ENCODE data around the gene NSD1.
"Not testable (repeated sequence)": the region's sequence is repeated elsewhere in the genome, so short reads cannot be mapped to it uniquely, and the experiment has no call there.

Gene NSD1

GRCh38 chr5:177177847-177178437, 44.4 kb downstream of the NSD1 start:
- not testable (repeated sequence) for DNase-seq (ENCODE audit: low read depth)

GRCh38 chr5:177178733-177179304, 45.2 kb downstream of the NSD1 start:
- no peak for DNase-seq (ENCODE audit: low read depth)

DNA sequence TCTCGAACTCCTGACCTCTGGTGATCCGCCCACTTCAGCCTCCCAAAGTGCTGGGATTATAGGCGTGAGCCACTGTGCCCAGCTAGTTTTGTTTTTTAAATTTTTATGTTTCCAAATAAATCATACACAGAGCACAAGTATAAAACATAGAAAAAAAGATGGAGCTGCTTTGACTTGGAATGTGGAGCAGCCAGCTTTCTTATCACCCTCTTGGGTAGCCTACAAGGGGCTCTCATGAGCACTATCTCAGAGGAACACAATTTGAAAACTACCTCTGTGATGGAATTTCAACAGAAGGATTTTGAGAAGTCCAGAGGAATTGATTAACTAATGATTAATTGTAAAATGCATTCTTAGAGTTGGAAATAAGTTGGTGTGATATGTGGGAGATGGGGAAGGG, 45.9 kb downstream of the NSD1 start:
- DNase-seq (ENCODE audit: low read depth) = no peak

GRCh38 chr5:177183142-177183541, 49.6 kb downstream of the NSD1 start:
- no peak for DNase-seq (ENCODE audit: low read depth)

DNA sequence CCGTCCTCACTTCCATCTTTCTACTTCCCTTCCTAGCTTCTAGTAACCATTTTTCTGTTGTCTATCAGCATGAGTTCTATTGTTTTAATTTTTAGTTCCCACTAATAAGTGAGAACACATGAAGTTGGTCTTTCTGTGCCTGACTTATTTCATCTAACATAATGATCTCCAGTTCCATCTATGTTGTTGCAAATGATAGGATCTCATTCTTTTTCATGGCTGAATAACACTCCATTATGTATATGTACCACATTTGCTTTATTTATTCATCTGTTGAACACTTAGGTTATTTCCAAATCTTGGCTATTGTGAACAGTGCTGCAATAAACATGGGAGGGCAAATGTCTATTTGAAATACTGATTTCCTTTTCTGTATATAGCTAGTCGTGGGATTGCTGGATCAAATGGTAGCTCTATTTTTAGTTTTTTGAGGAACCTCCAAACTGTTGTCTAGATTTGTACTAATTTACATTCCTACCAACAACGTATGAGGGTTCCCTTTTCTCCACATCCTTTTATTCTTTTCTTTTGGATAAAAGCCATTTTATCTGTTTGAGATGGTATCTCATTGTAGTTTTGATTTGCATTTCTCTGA, 50.3 kb downstream of the NSD1 start:
- no peak for DNase-seq (ENCODE audit: low read depth)

DNA sequence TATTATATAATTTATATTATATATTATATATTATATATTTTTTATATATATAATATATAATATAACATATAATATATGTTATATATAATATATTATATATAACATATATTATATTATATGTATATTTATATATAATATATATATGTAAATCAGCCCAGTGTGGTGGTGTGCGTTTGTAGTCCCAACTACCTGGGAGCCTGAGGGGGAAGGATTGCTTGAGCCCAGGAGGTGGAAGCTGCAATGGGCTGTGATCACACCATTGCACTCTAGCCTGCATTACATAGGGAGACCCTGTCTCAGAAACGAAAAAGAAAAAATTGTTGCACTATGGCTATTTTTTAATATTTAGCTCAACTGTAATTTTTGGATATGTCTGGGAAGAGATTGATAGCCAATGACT, 52.4 kb downstream of the NSD1 start:
- no peak for DNase-seq (ENCODE audit: low read depth)

GRCh38 chr5:177186645-177187044, 53.1 kb downstream of the NSD1 start:
- no peak for DNase-seq (ENCODE audit: low read depth)

- DNase-seq (ENCODE audit: low read depth) = no peak
Measured at GRCh38 chr5:177188775-177189174, 55.2 kb downstream of the NSD1 start.

GRCh38 chr5:177189416-177189815, 55.8 kb downstream of the NSD1 start:
- no peak for DNase-seq (ENCODE audit: low read depth)

DNA sequence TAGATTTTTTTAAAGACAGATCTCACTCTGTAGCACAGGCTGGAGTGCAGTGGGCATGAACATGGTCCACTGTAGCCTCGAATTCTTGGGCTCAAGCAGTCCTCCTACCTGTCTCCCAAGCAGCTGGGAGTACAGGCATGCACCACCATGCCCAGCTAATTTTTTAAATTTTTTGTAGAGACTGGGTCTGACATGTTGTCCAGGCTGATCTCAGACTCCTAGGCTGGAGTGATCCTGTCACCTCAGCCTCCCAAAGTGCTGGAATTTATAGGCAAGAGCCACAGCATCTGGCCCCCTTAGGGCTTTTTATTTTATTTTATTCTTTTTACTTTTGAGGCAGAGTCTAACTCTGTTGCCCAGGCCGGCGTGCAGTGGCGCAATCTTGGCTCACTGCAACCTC, 56.4 kb downstream of the NSD1 start:
- no peak for DNase-seq (ENCODE audit: low read depth)

DNA sequence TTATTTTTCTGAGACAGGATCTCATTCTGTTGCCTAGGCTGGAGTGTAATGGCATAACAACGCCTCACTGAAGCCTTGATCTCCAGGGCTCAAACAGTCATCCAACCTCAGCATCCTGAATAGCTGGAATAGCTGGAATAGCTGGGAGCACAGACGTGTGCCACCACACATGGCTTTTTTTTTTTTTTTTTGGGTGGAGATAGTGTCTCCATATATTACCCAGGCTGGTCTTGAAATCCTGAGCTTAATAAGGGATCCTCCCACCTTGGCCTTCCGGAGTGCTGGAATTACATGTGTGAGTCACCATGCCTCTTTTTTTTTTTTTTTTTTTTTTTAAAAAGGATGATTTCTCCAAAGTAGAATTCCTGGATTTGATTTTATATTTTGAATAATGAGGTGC, 60.7 kb downstream of the NSD1 start:
- no peak for DNase-seq (ENCODE audit: low read depth)

DNA sequence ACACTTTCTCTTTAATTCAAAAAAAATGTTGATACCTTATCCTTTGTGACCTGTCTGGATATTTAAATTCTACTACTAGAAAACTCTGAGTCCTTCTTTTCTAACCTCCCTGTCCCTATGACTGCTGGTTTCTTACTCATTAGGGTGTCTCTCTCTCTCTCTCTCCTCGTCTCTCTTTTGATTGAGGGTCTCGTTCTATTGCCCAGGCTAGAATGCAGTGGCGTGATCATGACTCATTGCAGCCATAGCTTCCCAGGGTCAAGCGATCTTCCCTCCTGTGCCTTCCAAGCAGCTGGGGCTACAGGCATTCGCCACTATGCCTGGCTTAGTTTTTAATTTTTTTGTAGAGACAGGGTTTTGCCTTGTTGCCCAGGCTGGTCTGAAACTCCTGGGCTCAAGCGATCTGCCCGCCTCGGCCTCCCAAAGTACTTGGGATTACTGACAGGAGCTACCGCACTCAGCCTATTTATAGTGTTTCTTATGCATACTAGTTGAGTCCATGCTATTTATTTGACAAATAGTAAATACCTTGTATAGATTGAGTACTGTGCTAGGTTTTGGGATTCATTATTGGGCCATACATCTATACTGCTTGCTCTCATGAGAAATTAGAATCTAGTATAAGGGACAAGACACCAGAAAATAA, 61.9 kb downstream of the NSD1 start:
- DNase-seq (ENCODE audit: low read depth) = no peak

GRCh38 chr5:177198738-177199137, 65.2 kb downstream of the NSD1 start:
- no peak for DNase-seq (ENCODE audit: low read depth)

DNA sequence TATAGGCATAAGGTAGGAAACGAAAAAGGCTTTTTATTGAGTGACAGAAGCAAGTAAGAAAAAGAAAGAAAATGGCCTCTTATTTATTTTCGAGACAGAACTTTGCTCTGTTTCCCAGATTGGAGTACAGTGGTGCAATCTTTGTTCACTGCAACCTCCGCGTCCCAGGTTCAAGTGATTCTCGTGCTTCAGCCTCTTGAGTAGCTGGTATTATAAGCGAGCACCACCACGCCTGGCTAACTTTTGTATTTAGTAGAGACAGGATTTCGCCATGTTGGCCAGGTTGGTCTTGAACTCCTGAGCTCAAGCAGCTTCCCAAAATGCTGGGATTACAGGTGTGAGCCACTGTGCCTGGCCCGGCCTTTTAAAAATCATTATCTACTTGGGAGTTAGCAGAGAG, 70.7 kb downstream of the NSD1 start:
- DNase-seq (ENCODE audit: low read depth) = no peak

GRCh38 chr5:177209610-177210009, 76.0 kb downstream of the NSD1 start:
- DNase-seq (ENCODE audit: low read depth) = no peak

DNA sequence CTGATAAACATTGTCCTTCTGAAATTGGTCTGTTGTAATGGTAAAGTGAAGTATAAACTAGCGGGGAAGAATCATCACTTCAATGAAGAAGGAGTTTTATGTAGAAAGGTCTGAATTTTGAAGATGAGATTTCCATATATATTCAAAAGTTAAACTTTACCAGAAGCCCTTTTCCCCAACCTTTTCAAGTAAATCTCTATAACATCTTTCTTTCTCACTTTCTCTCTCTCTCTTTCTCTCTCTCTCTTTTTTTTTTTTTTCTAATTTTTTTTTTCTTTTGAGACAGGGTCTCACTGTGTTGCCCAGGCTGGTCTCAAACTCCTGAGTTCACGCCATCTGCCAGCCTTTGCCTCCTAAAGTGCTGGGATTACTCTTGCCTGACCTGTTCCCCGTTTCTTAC, 78.7 kb downstream of the NSD1 start:
- DNase-seq (ENCODE audit: low read depth) = no peak

- no peak for DNase-seq (ENCODE audit: low read depth)
Measured at GRCh38 chr5:177220576-177220975, 87.0 kb downstream of the NSD1 start.

DNA sequence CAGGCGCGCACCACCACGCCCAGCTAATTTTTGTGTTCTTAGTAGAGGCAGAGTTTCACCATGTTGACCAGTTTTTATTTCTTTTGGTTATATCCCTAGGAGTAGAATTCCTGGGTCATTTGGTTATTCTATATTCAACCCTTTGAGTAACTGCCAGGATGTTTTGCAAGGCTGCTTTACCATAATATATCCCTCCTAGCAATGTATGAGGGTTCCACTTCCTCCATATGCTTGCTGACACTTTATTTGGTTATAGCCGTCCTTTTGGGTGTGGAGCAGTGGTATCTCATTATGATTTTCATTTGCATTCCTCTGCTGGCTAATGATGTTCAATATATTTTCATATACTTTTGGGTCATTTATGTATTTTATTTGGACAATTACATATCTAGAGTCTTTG, 88.7 kb downstream of the NSD1 start:
- no peak for DNase-seq (ENCODE audit: low read depth)

DNA sequence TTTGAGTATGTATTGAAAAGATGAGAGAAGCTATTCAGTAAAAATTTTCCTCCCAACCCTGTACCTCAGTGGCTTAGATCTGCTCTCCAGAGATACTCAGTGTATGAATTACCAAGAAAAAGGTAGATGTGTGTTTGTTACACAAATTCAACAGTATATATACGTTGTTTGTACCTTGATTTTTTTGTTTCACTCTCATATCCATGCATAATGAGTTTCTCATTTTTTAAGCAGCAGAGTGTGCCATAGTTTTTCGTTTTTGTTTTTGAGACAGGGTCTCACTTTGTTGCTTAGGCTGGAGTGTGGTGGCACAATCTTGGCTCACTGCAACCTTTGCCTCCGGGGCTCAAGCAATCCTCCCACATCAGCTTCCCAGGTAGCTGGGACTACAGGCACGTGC, 92.2 kb downstream of the NSD1 start:
- DNase-seq (ENCODE audit: low read depth) = no peak

- DNase-seq (ENCODE audit: low read depth) = no peak
Measured at GRCh38 chr5:177226860-177227259, 93.3 kb downstream of the NSD1 start.

DNA sequence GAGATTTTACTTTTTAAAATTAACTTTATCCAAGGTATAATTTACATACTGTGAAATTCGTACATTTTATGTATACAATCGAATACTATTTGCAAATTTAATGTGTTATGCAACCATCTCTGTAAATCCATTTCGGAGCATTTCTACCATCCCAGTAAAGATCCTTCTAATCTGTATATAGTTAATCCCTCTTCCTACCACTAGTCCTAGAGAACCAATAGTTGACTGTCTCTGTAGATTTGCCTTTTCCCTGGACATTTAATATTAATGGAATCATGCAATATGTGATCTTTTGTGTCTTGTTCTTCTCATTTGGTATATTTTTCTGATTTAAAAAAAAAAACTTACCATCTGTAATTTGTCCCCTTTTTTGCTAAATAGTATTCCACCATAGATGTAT, 95.2 kb downstream of the NSD1 start:
- DNase-seq (ENCODE audit: low read depth) = no peak

DNA sequence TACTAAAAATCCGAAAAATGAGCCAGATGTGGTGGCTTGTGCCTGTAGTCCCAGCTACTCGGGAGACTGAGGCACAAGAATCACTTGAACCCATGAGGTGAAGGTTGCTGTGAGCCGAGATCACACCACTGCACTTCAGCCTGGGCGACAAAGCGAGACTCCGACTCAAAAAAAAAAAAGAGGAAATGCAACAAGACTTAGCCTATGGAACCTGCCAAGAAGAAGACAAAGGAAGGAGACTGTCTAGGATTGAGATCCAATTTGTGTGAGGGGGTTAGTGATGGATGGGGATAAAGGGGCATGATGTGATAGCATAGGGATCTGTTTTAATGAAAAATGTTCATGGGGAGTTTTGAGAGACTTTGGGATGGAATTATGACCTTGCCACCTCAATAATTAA, 97.1 kb downstream of the NSD1 start:
- no peak for DNase-seq (ENCODE audit: low read depth)

DNA sequence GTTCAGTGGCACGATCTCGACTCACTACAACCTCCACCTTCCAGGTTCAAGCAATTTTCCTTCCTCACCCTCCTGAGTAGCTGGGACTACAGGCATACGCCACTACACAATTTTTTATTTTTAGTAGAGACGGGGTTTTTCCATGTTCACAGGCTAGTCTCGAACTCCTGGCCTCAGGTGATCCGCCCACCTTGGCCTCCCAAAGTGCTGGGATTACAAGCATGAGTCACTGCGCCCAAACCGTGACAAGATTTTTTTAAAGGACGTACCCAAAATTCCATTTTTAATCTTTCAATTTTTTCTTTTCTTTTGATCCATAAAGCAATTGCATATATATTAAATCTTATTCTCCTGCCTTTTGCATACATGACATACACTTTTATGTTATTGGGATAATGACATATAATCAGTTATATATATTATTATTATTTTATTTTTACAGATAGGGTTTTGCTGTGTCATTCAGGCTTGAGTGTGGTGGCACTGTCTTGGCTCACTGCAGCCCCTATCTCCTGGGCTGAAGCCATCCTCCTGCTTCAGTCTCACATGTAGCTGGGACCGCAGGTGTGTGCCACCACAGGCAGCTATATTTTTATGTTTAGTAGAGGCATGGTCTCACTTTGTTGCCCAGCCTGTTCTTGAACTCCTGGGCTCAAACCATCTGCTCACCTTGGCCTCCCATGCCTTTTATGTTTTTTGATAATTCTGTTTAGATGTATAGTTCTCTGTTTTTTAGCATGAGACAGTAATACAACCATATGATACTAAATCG, 98.1 kb downstream of the NSD1 start:
- DNase-seq (ENCODE audit: low read depth) = no peak
